GM12878 (cell line): ENCODE measurements around the gene MGLL. TPM values are rescaled to one million over a fixed set of nuclear protein-coding genes. Genes with fewer than 3 reads are reported as not detected.
A peak's percentile ranks its signal among the peaks of the same experiment; 100 is the strongest.

Source experiments
- ATAC-seq: fragments of 200-7000 bp; cut with Tn5 transposase; 3 replicates; pipeline ENCODE4 v1.9.1; 2020; ENCODE audit warnings: mild to moderate bottlenecking, moderate library complexity
- BruUV-seq: library from RNA; stranded (reverse); fragments of 400-500 nt; replicated peaks from 2 replicates; lab custom pipeline; 2021; lab: Mats Ljungman, UMichigan
- CTCF ChIA-PET: fragments of 300-600 bp; sonication (Branson Sonifier 250); formaldehyde crosslinking; extraction: SDS; loops from one replicate; lab custom pipeline; 2021; ENCODE audit warnings: inconsistent platforms; lab: Yijun Ruan, JAX
- POLR2A ChIA-PET: fragments of 350-600 bp; formaldehyde crosslinking; extraction: SDS; loops from one replicate; lab custom pipeline; 2021; ENCODE audit warnings: inconsistent platforms; lab: Charles Lee
- RAD21 ChIA-PET: fragments of 300-600 bp; sonication (Branson Sonifier 250); formaldehyde crosslinking; loops from one replicate; lab custom pipeline; 2023; ENCODE audit warnings: antibody characterized with exemption; ENCODE audit not compliant: unreplicated experiment; lab: Charles Lee
- SMC1A ChIA-PET: fragments of 300-600 bp; sonication (Branson Sonifier 250); formaldehyde crosslinking; loops from one replicate; lab custom pipeline; 2023; ENCODE audit not compliant: unreplicated experiment, uncharacterized antibody; lab: Charles Lee
- DNase-seq: peaks from one replicate; pipeline ENCODE4 v3.0.0-alpha.2; 2011; ENCODE audit warnings: low read depth, low spot score
- FAIRE-seq: peaks from 3 replicates; lab custom pipeline; 2011; peaks lifted over from hg19 to GRCh38; lab: Jason Lieb, UNC
- H2AFZ ChIP-seq: 2 replicates; pipeline ENCODE4 v1.6.0; 2011; ENCODE audit warnings: low read depth, low read length, control low read depth; ENCODE audit not compliant: control insufficient read depth
- H3K27ac ChIP-seq: 2 replicates; pipeline ENCODE4 v1.5.1; 2011; ENCODE audit warnings: control low read depth; ENCODE audit not compliant: control insufficient read depth, insufficient read depth
- H3K27me3 ChIP-seq, 2 experiments: replicated peaks in 1 of 2; 2 replicates each; pipeline versions ENCODE4 v1.6.0 to v1.6.1; 2011; ENCODE audit warnings: low read length in 1 of 2; ENCODE audit not compliant: control insufficient read depth in 2 of 2, insufficient read depth in 2 of 2
- H3K36me3 ChIP-seq, 2 experiments: 2 replicates each; pipeline ENCODE4 v1.5.1; 2011; ENCODE audit warnings: low read length in 1 of 2; ENCODE audit not compliant: control insufficient read depth in 2 of 2, insufficient read depth in 2 of 2
- H3K4me1 ChIP-seq: 2 replicates; pipeline ENCODE4 v1.6.1; 2011; ENCODE audit warnings: mild to moderate bottlenecking, low read length, moderate library complexity, mixed read lengths; ENCODE audit not compliant: control insufficient read depth, insufficient read depth
- H3K4me2 ChIP-seq: 2 replicates; pipeline ENCODE4 v1.6.0; 2011; ENCODE audit warnings: control low read depth; ENCODE audit not compliant: control insufficient read depth, insufficient read depth
- H3K4me3 ChIP-seq: fragments of 200-600 bp; sonication (generic); 2 replicates; pipeline ENCODE4 v1.5.1; 2016
- H3K79me2 ChIP-seq: 2 replicates; pipeline ENCODE4 v1.6.0; 2011; ENCODE audit warnings: low read length; ENCODE audit not compliant: control insufficient read depth, insufficient read depth
- H3K9ac ChIP-seq: 2 replicates; pipeline ENCODE4 v1.8.0; 2011; ENCODE audit warnings: low read length, control low read depth, mixed read lengths; ENCODE audit not compliant: control insufficient read depth, insufficient read depth
- H3K9me3 ChIP-seq: replicated peaks from 3 replicates; pipeline ENCODE4 v1.5.1; 2011; ENCODE audit warnings: mild to moderate bottlenecking, low read length; ENCODE audit not compliant: control insufficient read depth, insufficient read depth
- H4K20me1 ChIP-seq: 2 replicates; pipeline ENCODE4 v1.6.0; 2011; ENCODE audit not compliant: control insufficient read depth, insufficient read depth
- CEBPZ ChIP-seq: fragments of 150-350 bp; IDR thresholded peaks from 2 replicates; pipeline ENCODE4 v1.6.1; 2016; ENCODE audit warnings: low read depth, low read length
- E2F4 ChIP-seq: IDR thresholded peaks from 2 replicates; pipeline ENCODE4 v1.6.1; 2012; ENCODE audit warnings: low read depth, low read length, improper control_type of control experiment
- KLF5 ChIP-seq: fragments of 450-650 bp; IDR thresholded peaks from 2 replicates; pipeline ENCODE4 v1.6.1; 2014; ENCODE audit warnings: mild to moderate bottlenecking; ENCODE audit not compliant: partially characterized antibody
- MLLT1 ChIP-seq: fragments of 450-650 bp; IDR thresholded peaks from 2 replicates; pipeline ENCODE4 v1.6.1; 2016; ENCODE audit warnings: mild to moderate bottlenecking
- NFYB ChIP-seq: IDR thresholded peaks from 2 replicates; pipeline ENCODE4 v1.6.1; 2011; ENCODE audit warnings: low read depth, mild to moderate bottlenecking, low read length, improper control_type of control experiment, moderate library complexity; ENCODE audit not compliant: insufficient read depth
- PAX8 ChIP-seq: fragments of 450-650 bp; IDR thresholded peaks from 2 replicates; pipeline ENCODE4 v1.6.1; 2017; ENCODE audit warnings: mild to moderate bottlenecking, moderate library complexity
- RUNX3 ChIP-seq: IDR thresholded peaks from 2 replicates; pipeline ENCODE4 v1.6.1; 2012; ENCODE audit warnings: low read length, inconsistent platforms
- STAT1 ChIP-seq: fragments of 450-650 bp; conservative IDR thresholded peaks from 2 replicates; pipeline ENCODE4 v1.6.1; 2014; ENCODE audit warnings: antibody characterized with exemption, mild to moderate bottlenecking
- TBL1XR1 ChIP-seq: IDR thresholded peaks from 2 replicates; pipeline ENCODE4 v1.6.1; 2012; ENCODE audit warnings: low read depth, low read length, improper control_type of control experiment
- TCF12 ChIP-seq: IDR thresholded peaks from 2 replicates; pipeline ENCODE4 v1.6.1; 2011; ENCODE audit warnings: low read depth, mild to moderate bottlenecking, low read length
- WGBS: methylation state at CpG from one replicate; pipeline ENCODE4 v1.1.6; 2016; ENCODE audit warnings: low lambda C conversion rate; ENCODE audit not compliant: insufficient replicate concordance, insufficient coverage; ENCODE audit errors: missing lambda C conversion rate; 5-methylcytosine and 5-hydroxymethylcytosine counted together
- in situ Hi-C: fragments of 300-500 bp; cut with MboI; formaldehyde crosslinking; loops from 9 replicates; pipeline ENCODE4 v1.14.3; 2018; ENCODE audit warnings: mixed read lengths
- intact Hi-C: fragments of 100-400 bp; cut with micrococcal nuclease; formaldehyde crosslinking; loops from one replicate; pipeline ENCODE4 v1.14.2; 2022; ENCODE audit not compliant: unreplicated experiment
- polyA plus RNA-seq, 11 experiments: library from polyadenylated mRNA; depleted of rRNA in 4 of 11; unstranded in 6 of 11; stranded (reverse) in 5 of 11; fragments of >200 nt; fragmentation: Nextera tagmentation in 4 of 11; fragmentation: Illumina TruSeq in 1 of 11; extraction: Ambion mirVana in 4 of 11; extraction: Trizol in 1 of 11; gene quantifications; 1 replicate in 1 of 11; 2 replicates in 10 of 11; pipeline versions ENCODE4 v1.2.1 to v1.2.3, GENCODE V29; 2011 to 2016; ENCODE audit warnings: inconsistent platforms in 2 of 11, missing spikeins in 2 of 11, low read depth in 1 of 11
- total RNA-seq, 4 experiments: library from RNA; depleted of rRNA in 3 of 4; stranded (reverse); fragments of >200 nt in 3 of 4; fragmentation: Illumina TruSeq in 1 of 4; extraction: Trizol in 1 of 4; gene quantifications; 2 replicates each; pipeline versions ENCODE4 v1.2.1 to v1.2.3, GENCODE V29; 2013 to 2021
- TF ChIP-seq, protein P1 (sequence below): fragments of 150-350 bp; IDR thresholded peaks from 2 replicates; pipeline ENCODE4 v1.6.1; 2014; ENCODE audit warnings: mild to moderate bottlenecking, low read depth, low read length
- TF ChIP-seq, protein P2 (sequence below): fragments of 450-650 bp; IDR thresholded peaks from 2 replicates; pipeline ENCODE4 v1.6.1; 2018; ENCODE audit warnings: borderline replicate concordance, mild to moderate bottlenecking; ENCODE audit not compliant: partially characterized antibody

The MGLL gene
- total and polyA plus RNA-seq, 10 of the 15 experiments (the other 5 are each of a cell fraction or from before 2014, with no cell fraction given): 44.9 to 177 (median 72.9) TPM

DNA sequence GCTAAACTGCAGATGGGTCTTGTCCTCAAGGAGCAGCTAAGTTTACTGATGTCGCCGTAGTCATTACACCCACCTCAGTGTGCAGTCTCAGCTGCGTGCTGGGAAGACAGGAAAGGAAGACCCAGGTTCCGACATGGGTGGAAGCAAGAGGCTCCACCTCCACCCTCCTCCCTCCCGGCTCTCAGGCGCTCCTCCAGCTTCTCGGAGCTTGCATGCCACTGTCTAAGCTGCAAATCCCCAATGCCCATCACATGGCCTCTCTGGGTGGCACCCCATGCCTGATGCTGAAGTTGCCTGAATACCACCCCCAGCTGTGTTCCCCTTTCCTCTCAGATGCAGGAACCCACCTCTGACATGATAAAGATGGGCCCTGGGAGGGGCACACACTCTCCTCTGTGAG, 58.5 kb downstream of the MGLL start:
- CTCF ChIA-PET: interaction anchor here (0.7 to 2.5 kb wide), 5 partner anchors 10 to 68 kb away, joined by 4 to 7 read pairs (median 5); partner anchors contain the start of gene MGLL
- peak overlapping the region; percentile 90 for H3K4me2 ChIP-seq
- TF ChIP-seq CEBPZ (no peak), KLF5 (no peak), E2F4 (no peak), RUNX3 (no peak), STAT1 (no peak), PAX8 (no peak), NFYB (no peak), TBL1XR1 (no peak), MLLT1 (no peak), TCF12 (no peak)
- TF ChIP-seq, protein P1, sequence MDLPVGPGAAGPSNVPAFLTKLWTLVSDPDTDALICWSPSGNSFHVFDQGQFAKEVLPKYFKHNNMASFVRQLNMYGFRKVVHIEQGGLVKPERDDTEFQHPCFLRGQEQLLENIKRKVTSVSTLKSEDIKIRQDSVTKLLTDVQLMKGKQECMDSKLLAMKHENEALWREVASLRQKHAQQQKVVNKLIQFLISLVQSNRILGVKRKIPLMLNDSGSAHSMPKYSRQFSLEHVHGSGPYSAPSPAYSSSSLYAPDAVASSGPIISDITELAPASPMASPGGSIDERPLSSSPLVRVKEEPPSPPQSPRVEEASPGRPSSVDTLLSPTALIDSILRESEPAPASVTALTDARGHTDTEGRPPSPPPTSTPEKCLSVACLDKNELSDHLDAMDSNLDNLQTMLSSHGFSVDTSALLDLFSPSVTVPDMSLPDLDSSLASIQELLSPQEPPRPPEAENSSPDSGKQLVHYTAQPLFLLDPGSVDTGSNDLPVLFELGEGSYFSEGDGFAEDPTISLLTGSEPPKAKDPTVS: no peak
- TF ChIP-seq, protein P2, sequence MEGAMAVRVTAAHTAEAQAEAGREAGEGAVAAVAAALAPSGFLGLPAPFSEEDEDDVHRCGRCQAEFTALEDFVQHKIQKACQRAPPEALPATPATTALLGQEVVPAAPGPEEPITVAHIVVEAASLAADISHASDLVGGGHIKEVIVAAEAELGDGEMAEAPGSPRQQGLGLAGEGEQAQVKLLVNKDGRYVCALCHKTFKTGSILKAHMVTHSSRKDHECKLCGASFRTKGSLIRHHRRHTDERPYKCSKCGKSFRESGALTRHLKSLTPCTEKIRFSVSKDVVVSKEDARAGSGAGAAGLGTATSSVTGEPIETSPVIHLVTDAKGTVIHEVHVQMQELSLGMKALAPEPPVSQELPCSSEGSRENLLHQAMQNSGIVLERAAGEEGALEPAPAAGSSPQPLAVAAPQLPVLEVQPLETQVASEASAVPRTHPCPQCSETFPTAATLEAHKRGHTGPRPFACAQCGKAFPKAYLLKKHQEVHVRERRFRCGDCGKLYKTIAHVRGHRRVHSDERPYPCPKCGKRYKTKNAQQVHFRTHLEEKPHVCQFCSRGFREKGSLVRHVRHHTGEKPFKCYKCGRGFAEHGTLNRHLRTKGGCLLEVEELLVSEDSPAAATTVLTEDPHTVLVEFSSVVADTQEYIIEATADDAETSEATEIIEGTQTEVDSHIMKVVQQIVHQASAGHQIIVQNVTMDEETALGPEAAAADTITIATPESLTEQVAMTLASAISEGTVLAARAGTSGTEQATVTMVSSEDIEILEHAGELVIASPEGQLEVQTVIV: no peak

More for the DNA sequence above, 58.5 kb downstream of the MGLL start:
- peak overlapping the region; percentile 11; the same call in 1 of the 2 replicates for H3K9ac ChIP-seq
- POLR2A ChIA-PET: interaction anchor here (0.9 to 8.8 kb wide), 5 partner anchors 11 to 58 kb away, joined by 3 to 116 read pairs (median 3); partner anchors contain the start of gene MGLL
- SMC1A ChIA-PET: interaction anchor here (0.6 to 12.3 kb wide), 8 partner anchors 11 to 538 kb away, joined by 3 to 205 read pairs (median 16); partner anchors contain the start of gene MGLL
- FAIRE-seq (no peak), ATAC-seq (no peak), DNase-seq (no peak)
- in situ Hi-C loops: no loop called here
- 39% methylated on average over 6 of the region's 7 CpGs for WGBS
- 0 out of 2 replicates have a peak overlapping the region, but pooled peaks have one; percentile 14 for H3K4me3 ChIP-seq
- no peaks in the 10 kb centered on the region for H4K20me1 ChIP-seq
- intact Hi-C loops: loop anchor here (2.0 kb wide), 1 partner anchor 13 kb away; no protein-coding TSS in a partner anchor
- H3K9me3 ChIP-seq: no peaks in the 10 kb centered on the region; the same call in 2 of the 3 replicates
- peak overlapping the region; percentile 96 for H3K27ac ChIP-seq
- no peaks in the 10 kb centered on the region for H3K27me3 ChIP-seq
- no peak overlapping the region for H2AFZ ChIP-seq
- H3K4me1 ChIP-seq: peaks cover 73% of the 10 kb centered on the region
- H3K79me2 ChIP-seq: peaks cover 80% of the 10 kb centered on the region
- RAD21 ChIA-PET: interaction anchor here (0.8 to 10.7 kb wide), 5 partner anchors 11 to 73 kb away, joined by 4 to 149 read pairs (median 19); partner anchors contain the start of gene MGLL
- BruUV-seq: no TSS peak
- peaks cover 4 to 15% of the 10 kb centered on the region in 2 experiments; a peak in 2 of 4 replicates for H3K36me3 ChIP-seq
